HepG2 (cell line): ENCODE results near the gene UBAP2. TPM values are rescaled to one million over a fixed set of nuclear protein-coding genes. Genes with fewer than 3 reads are reported as not detected.

ENCODE experiments used
- ATF7-NPFF ChIP-seq: sonication (generic); formaldehyde crosslinking; IDR thresholded peaks from 2 replicates; pipeline ENCODE4 v1.8.1; 2023; ENCODE audit warnings: mild to moderate bottlenecking, low read depth, missing genetic modification reagents, moderate library complexity
- BCL6 ChIP-seq: IDR thresholded peaks from 2 replicates; pipeline ENCODE4 v1.6.1; 2016; ENCODE audit warnings: missing genetic modification reagents, missing compliant biosample characterization
- CBX1 ChIP-seq: IDR thresholded peaks from one replicate; pipeline ENCODE4 v1.6.1; 2016; ENCODE audit warnings: antibody characterized with exemption, low read depth
- CTCF ChIP-seq: sonication (generic); formaldehyde crosslinking; IDR thresholded peaks from 2 replicates; pipeline ENCODE4 v1.5.0; 2020; ENCODE audit warnings: mild to moderate bottlenecking, missing genetic modification reagents, moderate library complexity
- GATAD1 ChIP-seq: IDR thresholded peaks from 2 replicates; pipeline ENCODE4 v1.6.1; 2016; ENCODE audit warnings: missing genetic modification reagents, missing compliant biosample characterization
- GLI4 ChIP-seq: sonication (generic); formaldehyde crosslinking; IDR thresholded peaks from 2 replicates; pipeline ENCODE4 v1.5.1; 2020; ENCODE audit warnings: missing genetic modification reagents, mild to moderate bottlenecking, moderate library complexity, borderline replicate concordance
- HOMEZ ChIP-seq: IDR thresholded peaks from 2 replicates; pipeline ENCODE4 v1.6.1; 2016; ENCODE audit warnings: low read depth
- KLF11 ChIP-seq: IDR thresholded peaks from 2 replicates; pipeline ENCODE4 v1.6.1; 2016; ENCODE audit warnings: missing compliant biosample characterization
- KLF9 ChIP-seq: IDR thresholded peaks from 2 replicates; pipeline ENCODE4 v1.6.1; 2016; ENCODE audit warnings: low read depth
- KMT2A ChIP-seq: sonication (generic); formaldehyde crosslinking; IDR thresholded peaks from 2 replicates; pipeline ENCODE4 v1.4.0; 2020; ENCODE audit warnings: missing genetic modification reagents
- NR2C2 ChIP-seq: sonication (generic); formaldehyde crosslinking; IDR thresholded peaks from 2 replicates; pipeline ENCODE4 v1.4.0; 2020; ENCODE audit warnings: missing genetic modification reagents, mild to moderate bottlenecking, moderate library complexity, borderline replicate concordance
- NR2F1 ChIP-seq, 2 experiments: fragments of 450-650 bp in 1 of 2; formaldehyde crosslinking in 1 of 2; IDR thresholded peaks; 2 replicates each; pipeline versions ENCODE4 v1.5.0 to v1.6.1; 2016 to 2020; ENCODE audit warnings: mild to moderate bottlenecking in 1 of 2, missing compliant biosample characterization in 1 of 2, missing genetic modification reagents in 1 of 2, moderate library complexity in 1 of 2
- PAF1 ChIP-seq: IDR thresholded peaks from 2 replicates; pipeline ENCODE4 v1.6.1; 2016; ENCODE audit warnings: missing genetic modification reagents, missing compliant biosample characterization
- SMC3 ChIP-seq: IDR thresholded peaks from 2 replicates; pipeline ENCODE4 v1.6.1; 2011; ENCODE audit warnings: low read length, improper control_type of control experiment
- TAF15 ChIP-seq: fragments of 200-400 bp; formaldehyde crosslinking; IDR thresholded peaks from one replicate; pipeline ENCODE4 v1.6.1; 2018; ENCODE audit warnings: mild to moderate bottlenecking, low read depth, low read length; ENCODE audit not compliant: poor library complexity, severe bottlenecking
- TBX2 ChIP-seq: sonication (generic); formaldehyde crosslinking; IDR thresholded peaks from 2 replicates; pipeline ENCODE4 v1.5.0; 2020; ENCODE audit warnings: missing genetic modification reagents, mild to moderate bottlenecking, borderline replicate concordance
- ZBTB26 ChIP-seq: IDR thresholded peaks from 2 replicates; pipeline ENCODE4 v1.6.1; 2016; ENCODE audit warnings: missing compliant biosample characterization, missing genetic modification reagents, borderline replicate concordance
- ZBTB7A ChIP-seq: sonication (generic); formaldehyde crosslinking; IDR thresholded peaks from 2 replicates; pipeline ENCODE4 v1.8.0; 2022; ENCODE audit warnings: mild to moderate bottlenecking, missing genetic modification reagents
- ZNF207 ChIP-seq: fragments of 450-650 bp; IDR thresholded peaks from 2 replicates; pipeline ENCODE4 v1.6.1; 2016; ENCODE audit warnings: antibody characterized with exemption, borderline replicate concordance
- ZNF317 ChIP-seq: sonication (generic); formaldehyde crosslinking; IDR thresholded peaks from 2 replicates; pipeline ENCODE4 v1.5.0; 2020; ENCODE audit warnings: mild to moderate bottlenecking, missing genetic modification reagents
- ZNF724P ChIP-seq: sonication (generic); formaldehyde crosslinking; IDR thresholded peaks from 2 replicates; pipeline ENCODE4 v1.8.0; 2022; ENCODE audit warnings: missing genetic modification reagents, borderline replicate concordance
- polyA plus RNA-seq, 8 experiments: library from polyadenylated mRNA; depleted of rRNA in 3 of 8; stranded (reverse) in 7 of 8; unstranded in 1 of 8; fragments of >200 nt; fragmentation: Illumina TruSeq in 4 of 8; extraction: Trizol in 4 of 8; gene quantifications; 2 replicates each; pipeline versions ENCODE4 v1.2.1 to v1.2.3, GENCODE V29; 2011 to 2016; ENCODE audit warnings: low read depth in 4 of 8, missing spikeins in 1 of 8, mixed read lengths in 1 of 8; ENCODE audit not compliant: insufficient read depth in 1 of 8
- total RNA-seq, 5 experiments: library from RNA; depleted of rRNA; stranded (reverse); fragments of >200 nt; fragmentation: Illumina TruSeq; extraction: Trizol; gene quantifications; 2 replicates each; pipeline ENCODE4 v1.2.3, GENCODE V29; 2016; ENCODE audit warnings: low read depth in 1 of 5
- TF ChIP-seq, protein P1 (sequence below): sonication (generic); formaldehyde crosslinking; IDR thresholded peaks from 2 replicates; pipeline ENCODE4 v1.8.1; 2023; ENCODE audit warnings: mild to moderate bottlenecking, missing genetic modification reagents
- TF ChIP-seq, protein P2 (sequence below): sonication (generic); formaldehyde crosslinking; IDR thresholded peaks from 2 replicates; pipeline ENCODE4 v1.5.0; 2020; ENCODE audit warnings: mild to moderate bottlenecking, missing genetic modification reagents

The UBAP2 gene
- total and polyA plus RNA-seq, 2 of the 13 experiments (the other 11 are each of a cell fraction or from before 2014, with no cell fraction given), result 19.0 to 22.0 TPM

GRCh38 chr9:34072868-34073590, 24.3 kb upstream of the UBAP2 start (continued):
- no peak for TF ChIP-seq ZNF724P (CRISPR knock-in tag)
- TF ChIP-seq ZNF317 (CRISPR knock-in tag), result no peak
- no peak for TF ChIP-seq NR2C2 (CRISPR knock-in tag)
- no peak for TF ChIP-seq PAF1 (CRISPR knock-in tag)
- peak; percentile 67 for TF ChIP-seq BCL6
- TF ChIP-seq HOMEZ, result no peak; the same call in 1 of the 2 replicates
- no peak for TF ChIP-seq SMC3
- TF ChIP-seq KLF9 (CRISPR knock-in tag), result no peak
- TF ChIP-seq ATF7-NPFF (CRISPR knock-in tag), result no peak
- TF ChIP-seq ZBTB26 (CRISPR knock-in tag), result no peak
- no peak for TF ChIP-seq KLF11 (CRISPR knock-in tag)
- TF ChIP-seq ZBTB7A (CRISPR knock-in tag), result no peak
- TF ChIP-seq, protein P1, sequence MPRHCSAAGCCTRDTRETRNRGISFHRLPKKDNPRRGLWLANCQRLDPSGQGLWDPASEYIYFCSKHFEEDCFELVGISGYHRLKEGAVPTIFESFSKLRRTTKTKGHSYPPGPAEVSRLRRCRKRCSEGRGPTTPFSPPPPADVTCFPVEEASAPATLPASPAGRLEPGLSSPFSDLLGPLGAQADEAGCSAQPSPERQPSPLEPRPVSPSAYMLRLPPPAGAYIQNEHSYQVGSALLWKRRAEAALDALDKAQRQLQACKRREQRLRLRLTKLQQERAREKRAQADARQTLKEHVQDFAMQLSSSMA (CRISPR knock-in tag), result no peak
- no peak for TF ChIP-seq GATAD1
- no peak for TF ChIP-seq NR2F1 (CRISPR knock-in tag; IDR thresholded peaks at IDR 0.05)
- peak; percentile 87 for TF ChIP-seq TBX2
- TF ChIP-seq CBX1, result no peak
- TF ChIP-seq, protein P2, sequence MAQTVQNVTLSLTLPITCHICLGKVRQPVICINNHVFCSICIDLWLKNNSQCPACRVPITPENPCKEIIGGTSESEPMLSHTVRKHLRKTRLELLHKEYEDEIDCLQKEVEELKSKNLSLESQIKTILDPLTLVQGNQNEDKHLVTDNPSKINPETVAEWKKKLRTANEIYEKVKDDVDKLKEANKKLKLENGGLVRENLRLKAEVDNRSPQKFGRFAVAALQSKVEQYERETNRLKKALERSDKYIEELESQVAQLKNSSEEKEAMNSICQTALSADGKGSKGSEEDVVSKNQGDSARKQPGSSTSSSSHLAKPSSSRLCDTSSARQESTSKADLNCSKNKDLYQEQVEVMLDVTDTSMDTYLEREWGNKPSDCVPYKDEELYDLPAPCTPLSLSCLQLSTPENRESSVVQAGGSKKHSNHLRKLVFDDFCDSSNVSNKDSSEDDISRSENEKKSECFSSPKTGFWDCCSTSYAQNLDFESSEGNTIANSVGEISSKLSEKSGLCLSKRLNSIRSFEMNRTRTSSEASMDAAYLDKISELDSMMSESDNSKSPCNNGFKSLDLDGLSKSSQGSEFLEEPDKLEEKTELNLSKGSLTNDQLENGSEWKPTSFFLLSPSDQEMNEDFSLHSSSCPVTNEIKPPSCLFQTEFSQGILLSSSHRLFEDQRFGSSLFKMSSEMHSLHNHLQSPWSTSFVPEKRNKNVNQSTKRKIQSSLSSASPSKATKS (CRISPR knock-in tag), result no peak
- no peak for TF ChIP-seq GLI4 (CRISPR knock-in tag)
- peak; percentile 7; the same call in 1 of the 2 replicates for TF ChIP-seq CTCF
- TF ChIP-seq KMT2A (CRISPR knock-in tag), result no peak
- no peak for TF ChIP-seq TAF15
- TF ChIP-seq ZNF207, result no peak
